Measurements from ENCODE around the gene GABRE. TPM values are rescaled to one million over a fixed set of nuclear protein-coding genes. Genes with fewer than 3 reads are reported as not detected.

The GABRE gene
- not detected for total RNA-seq (ENCODE audit: unreplicated experiment)
- long read RNA-seq = 0 reads

- H3K27ac Mint-ChIP-seq (ENCODE audit: unreplicated experiment) = no peak within 1 kb of the TSS
- H3K4me1 Mint-ChIP-seq (ENCODE audit: low read depth, unreplicated experiment) = no peaks in the 10 kb centered on the region
- TF ChIP-seq CTCF (IDR thresholded peaks at IDR 0.05; ENCODE audit: partially characterized antibody, unreplicated experiment) = no peak
- peaks cover 2% of the 10 kb centered on the region for H3K27me3 Mint-ChIP-seq (ENCODE audit: unreplicated experiment)
- no peaks in the 10 kb centered on the region for H3K9me3 Mint-ChIP-seq (ENCODE audit: unreplicated experiment)
- H3K36me3 Mint-ChIP-seq (ENCODE audit: unreplicated experiment) = no peaks in the 10 kb centered on the region
- H3K4me3 Mint-ChIP-seq (ENCODE audit: unreplicated experiment) = peak within 1 kb of the TSS; percentile 52
- DNase-seq = peak; percentile 36
Observed at GRCh38 chrX:151974336-151975227, at the start of gene GABRE. Gene GABRE (minus strand): TSS chrX:151974676. CDS start chrX:151974625, 51 bp downstream.

GRCh38 chrX:152020888-152021287, 46.4 kb upstream of the GABRE start:
- H3K27me3 Mint-ChIP-seq (ENCODE audit: unreplicated experiment) = no peaks in the 10 kb centered on the region
- H3K4me3 Mint-ChIP-seq (ENCODE audit: unreplicated experiment) = no peak overlapping the region
- TF ChIP-seq CTCF (IDR thresholded peaks at IDR 0.05; ENCODE audit: partially characterized antibody, unreplicated experiment) = no peak

GRCh38 chrX:151999813-152000212, 25.3 kb upstream of the GABRE start:
- no peaks in the 10 kb centered on the region for H3K4me1 Mint-ChIP-seq (ENCODE audit: low read depth, unreplicated experiment)
- DNase-seq = no peak
- no peak overlapping the region for H3K27ac Mint-ChIP-seq (ENCODE audit: unreplicated experiment)
- TF ChIP-seq CTCF (IDR thresholded peaks at IDR 0.05; ENCODE audit: partially characterized antibody, unreplicated experiment) = no peak
- H3K36me3 Mint-ChIP-seq (ENCODE audit: unreplicated experiment) = no peaks in the 10 kb centered on the region
- H3K9me3 Mint-ChIP-seq (ENCODE audit: unreplicated experiment) = no peaks in the 10 kb centered on the region
- no peaks in the 10 kb centered on the region for H3K27me3 Mint-ChIP-seq (ENCODE audit: unreplicated experiment)
- no peak overlapping the region for H3K4me3 Mint-ChIP-seq (ENCODE audit: unreplicated experiment)

More at GRCh38 chrX:152020888-152021287, 46.4 kb upstream of the GABRE start:
- DNase-seq = no peak
- H3K36me3 Mint-ChIP-seq (ENCODE audit: unreplicated experiment) = no peaks in the 10 kb centered on the region
- H3K4me1 Mint-ChIP-seq (ENCODE audit: low read depth, unreplicated experiment) = no peaks in the 10 kb centered on the region
- H3K27ac Mint-ChIP-seq (ENCODE audit: unreplicated experiment) = no peak overlapping the region
- H3K9me3 Mint-ChIP-seq (ENCODE audit: unreplicated experiment) = no peaks in the 10 kb centered on the region

- no peak overlapping the region for H3K4me3 Mint-ChIP-seq (ENCODE audit: unreplicated experiment)
- DNase-seq = no peak
- no peaks in the 10 kb centered on the region for H3K9me3 Mint-ChIP-seq (ENCODE audit: unreplicated experiment)
- no peaks in the 10 kb centered on the region for H3K36me3 Mint-ChIP-seq (ENCODE audit: unreplicated experiment)
- no peaks in the 10 kb centered on the region for H3K27me3 Mint-ChIP-seq (ENCODE audit: unreplicated experiment)
- H3K4me1 Mint-ChIP-seq (ENCODE audit: low read depth, unreplicated experiment) = no peaks in the 10 kb centered on the region
- TF ChIP-seq CTCF (IDR thresholded peaks at IDR 0.05; ENCODE audit: partially characterized antibody, unreplicated experiment) = no peak
- H3K27ac Mint-ChIP-seq (ENCODE audit: unreplicated experiment) = no peak overlapping the region
Observed at GRCh38 chrX:151997539-151997938, 23.1 kb upstream of the GABRE start.

GRCh38 chrX:151996347-151996746, 21.9 kb upstream of the GABRE start:
- H3K27me3 Mint-ChIP-seq (ENCODE audit: unreplicated experiment) = no peaks in the 10 kb centered on the region
- no peaks in the 10 kb centered on the region for H3K4me1 Mint-ChIP-seq (ENCODE audit: low read depth, unreplicated experiment)
- no peaks in the 10 kb centered on the region for H3K9me3 Mint-ChIP-seq (ENCODE audit: unreplicated experiment)
- no peak overlapping the region for H3K4me3 Mint-ChIP-seq (ENCODE audit: unreplicated experiment)
- DNase-seq = no peak
- H3K27ac Mint-ChIP-seq (ENCODE audit: unreplicated experiment) = no peak overlapping the region
- no peaks in the 10 kb centered on the region for H3K36me3 Mint-ChIP-seq (ENCODE audit: unreplicated experiment)
- TF ChIP-seq CTCF (IDR thresholded peaks at IDR 0.05; ENCODE audit: partially characterized antibody, unreplicated experiment) = no peak
